Fibroblast of mammary gland (primary cell): ENCODE measurements around the gene JRKL.
"Not testable (repeated sequence)": the region's sequence is repeated elsewhere in the genome, so short reads cannot be mapped to it uniquely, and the experiment has no call there.

ENCODE experiments used
- DNase-seq: peaks from one replicate; pipeline ENCODE4 v3.0.0-alpha.2; 2010; ENCODE audit warnings: low read depth
- H3K4me3 ChIP-seq: 2 replicates; pipeline ENCODE4 v1.5.1; 2011; ENCODE audit warnings: low read depth, mild to moderate bottlenecking, low read length, moderate library complexity; ENCODE audit not compliant: control insufficient read depth
- CTCF ChIP-seq: conservative IDR thresholded peaks from 2 replicates; pipeline ENCODE4 v1.5.1; 2011; ENCODE audit warnings: low read depth, low read length, inconsistent platforms; ENCODE audit not compliant: control insufficient read depth, insufficient read depth

The JRKL gene

GRCh38 chr11:96394773-96395172 lies 5.0 kb downstream of the JRKL start:
- no peak for TF ChIP-seq CTCF
- H3K4me3 ChIP-seq: no peak overlapping the region
- DNase-seq: no peak

GRCh38 chr11:96396637-96397036 lies 6.8 kb downstream of the JRKL start:
- no peak for TF ChIP-seq CTCF
- no peak overlapping the region for H3K4me3 ChIP-seq
- DNase-seq: no peak

GRCh38 chr11:96397863-96398262 lies 8.1 kb downstream of the JRKL start:
- no peak for TF ChIP-seq CTCF
- H3K4me3 ChIP-seq: no peak overlapping the region
- no peak for DNase-seq

GRCh38 chr11:96400697-96401096 lies 10.9 kb downstream of the JRKL start:
- TF ChIP-seq CTCF: no peak
- no peak overlapping the region for H3K4me3 ChIP-seq
- no peak for DNase-seq

GRCh38 chr11:96411412-96411811 lies 21.6 kb downstream of the JRKL start:
- DNase-seq, H3K4me3 ChIP-seq: not testable (repeated sequence)

GRCh38 chr11:96412761-96413381 lies 23.1 kb downstream of the JRKL start:
- H3K4me3 ChIP-seq: no peak overlapping the region
- no peak for DNase-seq
- no peak for TF ChIP-seq CTCF

GRCh38 chr11:96413408-96413807 lies 23.6 kb downstream of the JRKL start:
- no peak for TF ChIP-seq CTCF
- H3K4me3 ChIP-seq: no peak overlapping the region
- no peak for DNase-seq
